Esophagus squamous epithelium (tissue), 4 donors: ENCODE data around the gene AFP.

ENCODE experiments used
- CTCF ChIP-seq, 6 experiments: fragments of 450-650 bp in 4 of 6; fragments of 200-600 bp in 2 of 6; sonication (generic) in 2 of 6; IDR thresholded peaks; one replicate each; pipeline ENCODE4 v1.5.1; 2016 to 2019; ENCODE audit warnings: antibody characterized with exemption in 6 of 6, mild to moderate bottlenecking in 4 of 6, moderate library complexity in 4 of 6
- POLR2A ChIP-seq, 4 donors: fragments of 450-650 bp; IDR thresholded peaks; one replicate each; pipeline ENCODE4 v1.6.1; 2017; ENCODE audit warnings: antibody characterized with exemption in 4 of 4, mild to moderate bottlenecking in 4 of 4, moderate library complexity in 3 of 4

GRCh38 chr4:73439445-73439844, 3.4 kb downstream of the AFP start:
- TF ChIP-seq CTCF (IDR thresholded peaks at IDR 0.05) (no peak), POLR2A (IDR thresholded peaks at IDR 0.05) (no peak)
